ENCODE measurements around the gene SCNN1G. TPM values are rescaled to one million over a fixed set of nuclear protein-coding genes. Genes with fewer than 3 reads are reported as not detected.

The SCNN1G gene
- total RNA-seq, 1 experiment from 2014 or later: 1.3 TPM

DNA sequence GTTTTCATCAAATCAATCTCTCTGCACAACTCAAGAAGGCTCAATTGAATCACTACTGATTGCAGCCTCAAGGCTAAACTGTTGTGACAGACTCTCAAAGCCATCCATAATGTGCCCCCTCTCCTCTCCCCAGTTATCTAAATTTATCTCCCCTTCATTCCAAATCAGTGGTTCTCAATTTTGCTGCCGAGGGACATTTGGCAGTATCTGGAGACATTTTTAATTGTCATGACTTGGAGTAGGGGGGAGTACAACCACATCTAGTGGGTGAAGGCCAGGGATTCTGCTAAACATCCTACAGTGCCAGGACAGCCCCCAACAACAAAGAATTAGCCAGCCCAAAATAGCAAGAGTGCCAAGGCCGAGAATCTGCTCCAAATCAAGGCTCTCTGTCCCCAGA, 42.4 kb upstream of the SCNN1G start:
- no peak for DNase-seq (ENCODE audit: low spot score)
- no peak for ATAC-seq

DNA sequence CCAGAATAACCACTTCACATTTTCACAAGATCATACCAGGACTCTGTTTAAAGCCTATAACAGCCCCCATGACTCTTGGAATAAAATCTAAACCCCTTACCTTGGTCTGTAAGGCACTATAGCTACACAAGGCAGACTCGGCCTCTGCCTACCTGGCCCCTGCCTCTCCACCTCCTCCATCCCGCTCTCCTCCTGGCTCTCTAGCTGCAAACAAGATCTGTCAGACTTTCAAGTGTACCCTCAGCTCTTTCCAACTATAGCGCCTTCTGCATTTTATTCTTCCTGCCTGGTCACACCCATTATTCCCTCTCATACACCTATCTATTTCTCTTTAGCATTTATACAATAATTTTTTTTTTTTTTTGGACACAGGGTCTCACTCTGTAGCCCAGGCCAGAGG, 41.5 kb upstream of the SCNN1G start:
- peaks cover 38% of the 10 kb centered on the region for H3K4me1 Mint-ChIP-seq
- ChIA-PET POLR2A (no interaction called here), CTCF (interaction anchor here (1.0 kb wide), 1 partner anchor 42 kb away, joined by 3 read pairs; the partner anchor contains the start of gene SCNN1G)
- ATAC-seq (no peak), DNase-seq (ENCODE audit: low spot score) (no peak)
- H3K36me3 Mint-ChIP-seq: peaks cover 1% of the 10 kb centered on the region; the same call in 1 of the 2 replicates
- TF ChIP-seq, protein P1, sequence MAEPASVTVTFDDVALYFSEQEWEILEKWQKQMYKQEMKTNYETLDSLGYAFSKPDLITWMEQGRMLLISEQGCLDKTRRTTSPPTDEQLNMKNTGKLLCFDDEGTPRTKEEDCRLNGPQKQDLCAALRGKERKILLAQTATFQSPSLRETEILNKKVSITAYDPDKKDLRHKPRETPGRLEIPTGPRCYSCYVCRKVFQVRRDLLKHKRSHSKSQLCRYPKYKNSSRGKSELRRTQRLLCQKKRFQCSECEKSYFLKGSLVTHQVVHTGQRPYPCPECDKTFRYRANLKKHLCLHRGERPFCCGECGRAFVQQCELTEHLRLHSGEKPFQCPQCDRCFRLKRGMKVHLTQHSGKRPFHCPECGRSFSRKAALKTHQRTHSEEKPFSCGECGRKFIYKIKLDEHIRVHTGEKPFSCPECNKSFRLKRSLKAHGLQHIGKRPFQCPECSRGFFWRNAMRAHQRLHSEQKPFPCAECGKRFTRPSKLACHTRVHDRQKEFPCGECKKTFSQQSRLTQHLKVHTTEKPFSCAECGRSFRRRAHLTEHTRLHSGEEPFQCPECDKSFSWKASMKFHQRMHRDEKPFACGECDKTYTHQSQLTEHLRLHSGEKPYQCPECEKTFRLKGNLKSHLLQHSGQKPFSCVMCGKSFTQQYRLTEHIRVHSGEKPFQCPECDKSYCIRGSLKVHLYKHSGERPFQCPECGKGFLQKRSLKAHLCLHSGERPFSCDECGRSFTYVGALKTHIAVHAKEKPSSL (CRISPR knock-in tag; conservative IDR thresholded peaks at IDR 0.05): no peak
- TF ChIP-seq, protein P2, sequence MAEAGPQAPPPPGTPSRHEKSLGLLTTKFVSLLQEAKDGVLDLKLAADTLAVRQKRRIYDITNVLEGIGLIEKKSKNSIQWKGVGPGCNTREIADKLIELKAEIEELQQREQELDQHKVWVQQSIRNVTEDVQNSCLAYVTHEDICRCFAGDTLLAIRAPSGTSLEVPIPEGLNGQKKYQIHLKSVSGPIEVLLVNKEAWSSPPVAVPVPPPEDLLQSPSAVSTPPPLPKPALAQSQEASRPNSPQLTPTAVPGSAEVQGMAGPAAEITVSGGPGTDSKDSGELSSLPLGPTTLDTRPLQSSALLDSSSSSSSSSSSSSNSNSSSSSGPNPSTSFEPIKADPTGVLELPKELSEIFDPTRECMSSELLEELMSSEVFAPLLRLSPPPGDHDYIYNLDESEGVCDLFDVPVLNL (CRISPR knock-in tag; IDR thresholded peaks at IDR 0.05; ENCODE audit: borderline replicate concordance, low read depth): no peak
- TF ChIP-seq, protein P3, sequence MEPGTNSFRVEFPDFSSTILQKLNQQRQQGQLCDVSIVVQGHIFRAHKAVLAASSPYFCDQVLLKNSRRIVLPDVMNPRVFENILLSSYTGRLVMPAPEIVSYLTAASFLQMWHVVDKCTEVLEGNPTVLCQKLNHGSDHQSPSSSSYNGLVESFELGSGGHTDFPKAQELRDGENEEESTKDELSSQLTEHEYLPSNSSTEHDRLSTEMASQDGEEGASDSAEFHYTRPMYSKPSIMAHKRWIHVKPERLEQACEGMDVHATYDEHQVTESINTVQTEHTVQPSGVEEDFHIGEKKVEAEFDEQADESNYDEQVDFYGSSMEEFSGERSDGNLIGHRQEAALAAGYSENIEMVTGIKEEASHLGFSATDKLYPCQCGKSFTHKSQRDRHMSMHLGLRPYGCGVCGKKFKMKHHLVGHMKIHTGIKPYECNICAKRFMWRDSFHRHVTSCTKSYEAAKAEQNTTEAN (CRISPR knock-in tag; IDR thresholded peaks at IDR 0.05): no peak
- TF ChIP-seq SMAD4 (CRISPR knock-in tag; IDR thresholded peaks at IDR 0.05) (no peak), TEAD1 (CRISPR knock-in tag; IDR thresholded peaks at IDR 0.05) (no peak), ZBTB21 (CRISPR knock-in tag; IDR thresholded peaks at IDR 0.05; ENCODE audit: borderline replicate concordance) (no peak)
- H3K9me3 Mint-ChIP-seq: 0 out of 2 replicates have a peak, but pooled peaks cover under 1% of the 10 kb centered on the region
- H3K27me3 Mint-ChIP-seq (ENCODE audit: low read depth): no peaks in the 10 kb centered on the region
- H3K4me3 Mint-ChIP-seq: no peak overlapping the region
- H3K27ac Mint-ChIP-seq: no peak overlapping the region

More for the DNA sequence above, 42.4 kb upstream of the SCNN1G start:
- CTCF ChIA-PET: no interaction called here
- Mint-ChIP-seq H3K27ac (no peak overlapping the region), H3K27me3 (ENCODE audit: low read depth) (no peaks in the 10 kb centered on the region), H3K4me3 (no peak overlapping the region), H3K36me3 (peaks cover 6% of the 10 kb centered on the region; the same call in 1 of the 2 replicates), H3K9me3 (peaks cover 9% of the 10 kb centered on the region), H3K4me1 (peaks cover 31% of the 10 kb centered on the region)
- POLR2A ChIA-PET: no interaction called here
- no peak for TF ChIP-seq JAZF1 (CRISPR knock-in tag; IDR thresholded peaks at IDR 0.05)
- TF ChIP-seq, protein P4, sequence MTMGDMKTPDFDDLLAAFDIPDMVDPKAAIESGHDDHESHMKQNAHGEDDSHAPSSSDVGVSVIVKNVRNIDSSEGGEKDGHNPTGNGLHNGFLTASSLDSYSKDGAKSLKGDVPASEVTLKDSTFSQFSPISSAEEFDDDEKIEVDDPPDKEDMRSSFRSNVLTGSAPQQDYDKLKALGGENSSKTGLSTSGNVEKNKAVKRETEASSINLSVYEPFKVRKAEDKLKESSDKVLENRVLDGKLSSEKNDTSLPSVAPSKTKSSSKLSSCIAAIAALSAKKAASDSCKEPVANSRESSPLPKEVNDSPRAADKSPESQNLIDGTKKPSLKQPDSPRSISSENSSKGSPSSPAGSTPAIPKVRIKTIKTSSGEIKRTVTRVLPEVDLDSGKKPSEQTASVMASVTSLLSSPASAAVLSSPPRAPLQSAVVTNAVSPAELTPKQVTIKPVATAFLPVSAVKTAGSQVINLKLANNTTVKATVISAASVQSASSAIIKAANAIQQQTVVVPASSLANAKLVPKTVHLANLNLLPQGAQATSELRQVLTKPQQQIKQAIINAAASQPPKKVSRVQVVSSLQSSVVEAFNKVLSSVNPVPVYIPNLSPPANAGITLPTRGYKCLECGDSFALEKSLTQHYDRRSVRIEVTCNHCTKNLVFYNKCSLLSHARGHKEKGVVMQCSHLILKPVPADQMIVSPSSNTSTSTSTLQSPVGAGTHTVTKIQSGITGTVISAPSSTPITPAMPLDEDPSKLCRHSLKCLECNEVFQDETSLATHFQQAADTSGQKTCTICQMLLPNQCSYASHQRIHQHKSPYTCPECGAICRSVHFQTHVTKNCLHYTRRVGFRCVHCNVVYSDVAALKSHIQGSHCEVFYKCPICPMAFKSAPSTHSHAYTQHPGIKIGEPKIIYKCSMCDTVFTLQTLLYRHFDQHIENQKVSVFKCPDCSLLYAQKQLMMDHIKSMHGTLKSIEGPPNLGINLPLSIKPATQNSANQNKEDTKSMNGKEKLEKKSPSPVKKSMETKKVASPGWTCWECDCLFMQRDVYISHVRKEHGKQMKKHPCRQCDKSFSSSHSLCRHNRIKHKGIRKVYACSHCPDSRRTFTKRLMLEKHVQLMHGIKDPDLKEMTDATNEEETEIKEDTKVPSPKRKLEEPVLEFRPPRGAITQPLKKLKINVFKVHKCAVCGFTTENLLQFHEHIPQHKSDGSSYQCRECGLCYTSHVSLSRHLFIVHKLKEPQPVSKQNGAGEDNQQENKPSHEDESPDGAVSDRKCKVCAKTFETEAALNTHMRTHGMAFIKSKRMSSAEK (CRISPR knock-in tag; IDR thresholded peaks at IDR 0.05; ENCODE audit: borderline replicate concordance): no peak
- TF ChIP-seq, protein P2 (CRISPR knock-in tag; IDR thresholded peaks at IDR 0.05; ENCODE audit: borderline replicate concordance, low read depth): no peak
- no peak for TF ChIP-seq EMX1 (CRISPR knock-in tag; IDR thresholded peaks at IDR 0.05)
- TF ChIP-seq, protein P5, sequence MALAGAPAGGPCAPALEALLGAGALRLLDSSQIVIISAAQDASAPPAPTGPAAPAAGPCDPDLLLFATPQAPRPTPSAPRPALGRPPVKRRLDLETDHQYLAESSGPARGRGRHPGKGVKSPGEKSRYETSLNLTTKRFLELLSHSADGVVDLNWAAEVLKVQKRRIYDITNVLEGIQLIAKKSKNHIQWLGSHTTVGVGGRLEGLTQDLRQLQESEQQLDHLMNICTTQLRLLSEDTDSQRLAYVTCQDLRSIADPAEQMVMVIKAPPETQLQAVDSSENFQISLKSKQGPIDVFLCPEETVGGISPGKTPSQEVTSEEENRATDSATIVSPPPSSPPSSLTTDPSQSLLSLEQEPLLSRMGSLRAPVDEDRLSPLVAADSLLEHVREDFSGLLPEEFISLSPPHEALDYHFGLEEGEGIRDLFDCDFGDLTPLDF (CRISPR knock-in tag; IDR thresholded peaks at IDR 0.05): no peak
- no peak for TF ChIP-seq CREB1 (CRISPR knock-in tag; IDR thresholded peaks at IDR 0.05)
- no peak for TF ChIP-seq ZNF263 (CRISPR knock-in tag; IDR thresholded peaks at IDR 0.05; ENCODE audit: low read depth)
- no peak for TF ChIP-seq ZNF423 (CRISPR knock-in tag; IDR thresholded peaks at IDR 0.05)
- TF ChIP-seq MYBL2 (CRISPR knock-in tag; IDR thresholded peaks at IDR 0.05): no peak
- no peak for TF ChIP-seq SOX15 (CRISPR knock-in tag; IDR thresholded peaks at IDR 0.05)
- no peak for TF ChIP-seq ZNF219 (CRISPR knock-in tag; IDR thresholded peaks at IDR 0.05; ENCODE audit: borderline replicate concordance)
- no peak for TF ChIP-seq MXD4 (CRISPR knock-in tag; IDR thresholded peaks at IDR 0.05; ENCODE audit: borderline replicate concordance)
- TF ChIP-seq, protein P6, sequence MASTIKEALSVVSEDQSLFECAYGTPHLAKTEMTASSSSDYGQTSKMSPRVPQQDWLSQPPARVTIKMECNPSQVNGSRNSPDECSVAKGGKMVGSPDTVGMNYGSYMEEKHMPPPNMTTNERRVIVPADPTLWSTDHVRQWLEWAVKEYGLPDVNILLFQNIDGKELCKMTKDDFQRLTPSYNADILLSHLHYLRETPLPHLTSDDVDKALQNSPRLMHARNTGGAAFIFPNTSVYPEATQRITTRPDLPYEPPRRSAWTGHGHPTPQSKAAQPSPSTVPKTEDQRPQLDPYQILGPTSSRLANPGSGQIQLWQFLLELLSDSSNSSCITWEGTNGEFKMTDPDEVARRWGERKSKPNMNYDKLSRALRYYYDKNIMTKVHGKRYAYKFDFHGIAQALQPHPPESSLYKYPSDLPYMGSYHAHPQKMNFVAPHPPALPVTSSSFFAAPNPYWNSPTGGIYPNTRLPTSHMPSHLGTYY (CRISPR knock-in tag; IDR thresholded peaks at IDR 0.05): no peak
- TF ChIP-seq, protein P1 (CRISPR knock-in tag; conservative IDR thresholded peaks at IDR 0.05): no peak
- no peak for TF ChIP-seq NR1H2 (CRISPR knock-in tag; IDR thresholded peaks at IDR 0.05)

Measured in WTC11 (cell line).